Activated CD4-positive, alpha-beta T cell treated with anti-CD3 and anti-CD28 coated beads, Interleukin-2, amount 10 ng/mL, durations not matched to agents 24 days and 14 days (primary cell): ENCODE results near the gene ZCCHC17. TPM values are rescaled to one million over a fixed set of nuclear protein-coding genes. Genes with fewer than 3 reads are reported as not detected.

Experiments
- DNase-seq: peaks from one replicate; pipeline ENCODE4 v3.0.0; 2022
- H3K27ac Mint-ChIP-seq: one replicate; pipeline ENCODE4 v1.8.0; 2022; ENCODE audit warnings: mild to moderate bottlenecking, mixed read lengths
- H3K27me3 Mint-ChIP-seq: one replicate; pipeline ENCODE4 v1.8.0; 2022; ENCODE audit warnings: mixed read lengths
- H3K36me3 Mint-ChIP-seq: one replicate; pipeline ENCODE4 v1.8.0; 2022; ENCODE audit warnings: low read depth, mild to moderate bottlenecking, mixed read lengths
- H3K4me1 Mint-ChIP-seq: one replicate; pipeline ENCODE4 v1.8.0; 2021; ENCODE audit warnings: mixed read lengths
- H3K4me3 Mint-ChIP-seq: one replicate; pipeline ENCODE4 v1.8.0; 2022; ENCODE audit warnings: mild to moderate bottlenecking, moderate library complexity, mixed read lengths
- H3K9me3 Mint-ChIP-seq: one replicate; pipeline ENCODE4 v1.8.0; 2021; ENCODE audit warnings: mixed read lengths
- intact Hi-C: fragments of 100-400 bp; cut with micrococcal nuclease; formaldehyde crosslinking; loops from one replicate; pipeline ENCODE4 v1.15.1; 2023
- total RNA-seq: library from RNA; stranded (reverse); gene quantifications from 2 replicates; pipeline ENCODE4 v1.2.3, GENCODE V29; 2022

ZCCHC17 gene
- total RNA-seq, 1 donor from 2014 or later: 26.2 TPM

GRCh38 chr1:31399976-31400375, 103.1 kb downstream of the ZCCHC17 start:
- intact Hi-C loops: no loop called here
- Mint-ChIP-seq H3K36me3 (no peaks in the 10 kb centered on the region), H3K27me3 (peaks cover 10% of the 10 kb centered on the region), H3K9me3 (no peaks in the 10 kb centered on the region), H3K4me1 (peaks cover 8% of the 10 kb centered on the region), H3K4me3 (no peak overlapping the region), H3K27ac (no peak overlapping the region)
- no peak for DNase-seq

GRCh38 chr1:31400393-31400792, 103.6 kb downstream of the ZCCHC17 start:
- no peak overlapping the region for H3K4me3 Mint-ChIP-seq
- H3K27me3 Mint-ChIP-seq: peaks cover 10% of the 10 kb centered on the region
- intact Hi-C loops: no loop called here
- DNase-seq: no peak
- H3K36me3 Mint-ChIP-seq: no peaks in the 10 kb centered on the region
- H3K9me3 Mint-ChIP-seq: no peaks in the 10 kb centered on the region
- peaks cover 5% of the 10 kb centered on the region for H3K4me1 Mint-ChIP-seq
- H3K27ac Mint-ChIP-seq: no peak overlapping the region

- Mint-ChIP-seq H3K9me3 (no peaks in the 10 kb centered on the region), H3K27ac (no peak overlapping the region), H3K4me3 (no peak overlapping the region), H3K27me3 (peaks cover 10% of the 10 kb centered on the region), H3K4me1 (peaks cover 4% of the 10 kb centered on the region), H3K36me3 (no peaks in the 10 kb centered on the region)
- no peak for DNase-seq
- intact Hi-C loops: no loop called here
Measured at GRCh38 chr1:31401241-31401640, 104.4 kb downstream of the ZCCHC17 start.

GRCh38 chr1:31405578-31406245, 108.9 kb downstream of the ZCCHC17 start:
- H3K27me3 Mint-ChIP-seq: peaks cover 18% of the 10 kb centered on the region
- no peaks in the 10 kb centered on the region for H3K36me3 Mint-ChIP-seq
- H3K9me3 Mint-ChIP-seq: no peaks in the 10 kb centered on the region
- intact Hi-C loops: no loop called here
- no peak overlapping the region for H3K4me3 Mint-ChIP-seq
- DNase-seq: no peak
- no peak overlapping the region for H3K27ac Mint-ChIP-seq
- H3K4me1 Mint-ChIP-seq: no peaks in the 10 kb centered on the region

- DNase-seq: no peak
- Mint-ChIP-seq H3K27ac (no peak overlapping the region), H3K27me3 (peaks cover 32% of the 10 kb centered on the region), H3K4me1 (no peaks in the 10 kb centered on the region), H3K9me3 (no peaks in the 10 kb centered on the region), H3K36me3 (no peaks in the 10 kb centered on the region), H3K4me3 (no peak overlapping the region)
- intact Hi-C loops: no loop called here
Measured at GRCh38 chr1:31407029-31407626, 110.3 kb downstream of the ZCCHC17 start.

GRCh38 chr1:31408788-31409318, 112.0 kb downstream of the ZCCHC17 start:
- Mint-ChIP-seq H3K9me3 (no peaks in the 10 kb centered on the region), H3K4me1 (peaks cover 3% of the 10 kb centered on the region)
- intact Hi-C loops: no loop called here

GRCh38 chr1:31409946-31410858, 113.4 kb downstream of the ZCCHC17 start:
- H3K9me3 Mint-ChIP-seq: no peaks in the 10 kb centered on the region
- H3K4me1 Mint-ChIP-seq: peaks cover 4% of the 10 kb centered on the region
- intact Hi-C loops: no loop called here

More at GRCh38 chr1:31408788-31409318, 112.0 kb downstream of the ZCCHC17 start:
- H3K4me3 Mint-ChIP-seq: no peak overlapping the region
- H3K27ac Mint-ChIP-seq: no peak overlapping the region
- peaks cover 37% of the 10 kb centered on the region for H3K27me3 Mint-ChIP-seq
- DNase-seq: no peak
- no peaks in the 10 kb centered on the region for H3K36me3 Mint-ChIP-seq

GRCh38 chr1:31410871-31411270, 114.0 kb downstream of the ZCCHC17 start:
- Mint-ChIP-seq H3K9me3 (no peaks in the 10 kb centered on the region), H3K4me3 (no peak overlapping the region), H3K27ac (no peak overlapping the region), H3K27me3 (peaks cover 56% of the 10 kb centered on the region), H3K36me3 (no peaks in the 10 kb centered on the region), H3K4me1 (peaks cover 4% of the 10 kb centered on the region)
- no peak for DNase-seq
- intact Hi-C loops: no loop called here

More at GRCh38 chr1:31409946-31410858, 113.4 kb downstream of the ZCCHC17 start:
- no peak overlapping the region for H3K27ac Mint-ChIP-seq
- DNase-seq: no peak
- H3K27me3 Mint-ChIP-seq: peaks cover 49% of the 10 kb centered on the region
- H3K4me3 Mint-ChIP-seq: no peak overlapping the region
- no peaks in the 10 kb centered on the region for H3K36me3 Mint-ChIP-seq

- peaks cover 4% of the 10 kb centered on the region for H3K4me1 Mint-ChIP-seq
- H3K27me3 Mint-ChIP-seq: peaks cover 60% of the 10 kb centered on the region
- H3K36me3 Mint-ChIP-seq: no peaks in the 10 kb centered on the region
- no peaks in the 10 kb centered on the region for H3K9me3 Mint-ChIP-seq
- intact Hi-C loops: no loop called here
- H3K4me3 Mint-ChIP-seq: peak overlapping the region; percentile 70
- H3K27ac Mint-ChIP-seq: no peak overlapping the region
- DNase-seq: no peak
Measured at GRCh38 chr1:31412205-31412604, 115.4 kb downstream of the ZCCHC17 start.

GRCh38 chr1:31412732-31413404, 116.0 kb downstream of the ZCCHC17 start, which contains the start of gene SERINC2:
Gene SERINC2 (plus strand): TSS chr1:31413213. CDS start chr1:31413266, 53 bp downstream.
- intact Hi-C loops: no loop called here
- Mint-ChIP-seq H3K36me3 (no peaks in the 10 kb centered on the region), H3K27ac (peak within 1 kb of the TSS; percentile 67), H3K4me3 (peak within 1 kb of the TSS; percentile 90), H3K27me3 (peaks cover 63% of the 10 kb centered on the region), H3K4me1 (peaks cover 4% of the 10 kb centered on the region), H3K9me3 (no peaks in the 10 kb centered on the region)
- DNase-seq: peak; percentile 68

GRCh38 chr1:31413405-31414001, 116.7 kb downstream of the ZCCHC17 start:
- Mint-ChIP-seq H3K27me3 (peaks cover 63% of the 10 kb centered on the region), H3K36me3 (no peaks in the 10 kb centered on the region), H3K4me3 (peak overlapping the region; percentile 90), H3K4me1 (peaks cover 4% of the 10 kb centered on the region), H3K9me3 (no peaks in the 10 kb centered on the region), H3K27ac (peak overlapping the region; percentile 67)
- DNase-seq: peak; percentile 70
- intact Hi-C loops: no loop called here
